A673 (cell line): Measurements from ENCODE around the gene CFAP20DC. TPM values are rescaled to one million over a fixed set of nuclear protein-coding genes. Genes with fewer than 3 reads are reported as not detected.

Experiments used
- BruUV-seq: library from RNA; stranded (reverse); fragments of 400-500 nt; replicated peaks from 2 replicates; lab custom pipeline; 2021; lab: Mats Ljungman, UMichigan
- CTCF ChIA-PET: fragments of 300-600 bp; sonication (Branson Sonifier 250); formaldehyde crosslinking; loops from one replicate; lab custom pipeline; 2022; ENCODE audit warnings: antibody characterized with exemption; lab: Charles Lee
- POLR2A ChIA-PET: fragments of 300-600 bp; sonication (Branson Sonifier 250); formaldehyde crosslinking; loops from one replicate; lab custom pipeline; 2022; ENCODE audit warnings: antibody characterized with exemption; ENCODE audit not compliant: low non-redundant PET; lab: Charles Lee
- DNase-seq: peaks from one replicate; pipeline ENCODE4 v3.0.0-alpha.2; 2015; ENCODE audit warnings: low spot score
- H3K27ac ChIP-seq: fragments of 200-600 bp; sonication (generic); 2 replicates; pipeline ENCODE4 v1.5.1; 2016; ENCODE audit warnings: mixed run types, low read depth, mild to moderate bottlenecking, mixed read lengths, antibody characterized with exemption, low read length; ENCODE audit not compliant: poor library complexity, severe bottlenecking
- H3K27me3 ChIP-seq: fragments of 200-600 bp; sonication (generic); replicated peaks from 2 replicates; pipeline ENCODE4 v1.6.1; 2017; ENCODE audit warnings: mixed run types, low read depth, mild to moderate bottlenecking, mixed read lengths, antibody characterized with exemption, low read length; ENCODE audit not compliant: insufficient read depth, poor library complexity
- H3K36me3 ChIP-seq: fragments of 200-600 bp; sonication (generic); 2 replicates; pipeline ENCODE4 v1.6.1; 2016; ENCODE audit warnings: mixed run types, mild to moderate bottlenecking, mixed read lengths, antibody characterized with exemption, low read length; ENCODE audit not compliant: insufficient read depth, poor library complexity, severe bottlenecking
- H3K4me1 ChIP-seq: fragments of 200-600 bp; sonication (generic); 2 replicates; pipeline ENCODE4 v1.6.1; 2017; ENCODE audit warnings: mixed run types, mild to moderate bottlenecking, mixed read lengths, antibody characterized with exemption, low read length; ENCODE audit not compliant: insufficient read depth, poor library complexity, severe bottlenecking
- H3K4me3 ChIP-seq: fragments of 200-600 bp; sonication (generic); 2 replicates; pipeline ENCODE4 v1.5.1; 2016; ENCODE audit warnings: low read depth, mixed run types, mild to moderate bottlenecking, mixed read lengths, low read length; ENCODE audit not compliant: poor library complexity, severe bottlenecking
- H3K9me3 ChIP-seq: fragments of 200-600 bp; sonication (generic); 2 replicates; pipeline ENCODE4 v1.6.1; 2016; ENCODE audit warnings: mixed run types, low read depth, mild to moderate bottlenecking, mixed read lengths, antibody characterized with exemption, low read length; ENCODE audit not compliant: poor library complexity, severe bottlenecking
- CTCF ChIP-seq: fragments of 300-800, 200-600 bp; sonication (generic); conservative IDR thresholded peaks from 2 replicates; pipeline ENCODE4 v1.5.1; 2017; ENCODE audit warnings: low read depth, mild to moderate bottlenecking, antibody characterized with exemption, low read length, moderate library complexity, mixed read lengths
- EZH2 ChIP-seq: fragments of 200-600 bp; sonication (generic); IDR thresholded peaks from 2 replicates; pipeline ENCODE4 v1.6.1; 2017; ENCODE audit warnings: borderline replicate concordance, low read depth, mild to moderate bottlenecking, mixed read lengths, antibody characterized with exemption, low read length; ENCODE audit not compliant: poor library complexity, severe bottlenecking
- intact Hi-C: fragments of 100-400 bp; cut with micrococcal nuclease; formaldehyde crosslinking; loops from one replicate; pipeline ENCODE4 v1.10.0; 2022; ENCODE audit not compliant: unreplicated experiment
- total RNA-seq: library from RNA; stranded (reverse); gene quantifications from 2 replicates; pipeline ENCODE4 v1.2.3, GENCODE V29; 2021

Gene CFAP20DC
- total RNA-seq, 1 experiment from 2014 or later, result 1.3 TPM

- Histone ChIP-seq H3K4me3 (no peak overlapping the region), H3K9me3 (no peaks in the 10 kb centered on the region), H3K27me3 (no peaks in the 10 kb centered on the region), H3K36me3 (no peaks in the 10 kb centered on the region), H3K27ac (no peak overlapping the region), H3K4me1 (no peaks in the 10 kb centered on the region)
- intact Hi-C loops, result no loop called here
- no TSS peak for BruUV-seq
- POLR2A ChIA-PET, result no interaction called here
- CTCF ChIA-PET, result no interaction called here
- DNase-seq, result no peak
- no peak for TF ChIP-seq CTCF
- no peak for TF ChIP-seq EZH2
These were observed 85.8 kb downstream of the CFAP20DC start for GRCh38 chr3:58963928-58964503.

GRCh38 chr3:58962816-58963215 lies 87.0 kb downstream of the CFAP20DC start:
- POLR2A ChIA-PET, result no interaction called here
- BruUV-seq, result no TSS peak
- Histone ChIP-seq H3K27me3 (no peaks in the 10 kb centered on the region), H3K4me3 (no peak overlapping the region), H3K27ac (no peak overlapping the region), H3K9me3 (no peaks in the 10 kb centered on the region), H3K4me1 (no peaks in the 10 kb centered on the region), H3K36me3 (no peaks in the 10 kb centered on the region)
- TF ChIP-seq CTCF (no peak), EZH2 (no peak)
- DNase-seq, result no peak
- intact Hi-C loops, result no loop called here
- CTCF ChIA-PET, result no interaction called here

- DNase-seq, result no peak
- H3K9me3 ChIP-seq, result no peaks in the 10 kb centered on the region
- ChIA-PET POLR2A (no interaction called here), CTCF (no interaction called here)
- BruUV-seq, result no TSS peak
- no peak overlapping the region for H3K4me3 ChIP-seq
- intact Hi-C loops, result no loop called here
- H3K27ac ChIP-seq, result no peak overlapping the region
- H3K27me3 ChIP-seq, result no peaks in the 10 kb centered on the region
- H3K36me3 ChIP-seq, result no peaks in the 10 kb centered on the region
- TF ChIP-seq CTCF, result no peak
- TF ChIP-seq EZH2, result no peak
- no peaks in the 10 kb centered on the region for H3K4me1 ChIP-seq
These were observed 87.7 kb downstream of the CFAP20DC start for GRCh38 chr3:58962040-58962651.
